Vagina (tissue), 2 donors: Measurements from ENCODE around the gene SYT1.

Experiments
- CTCF ChIP-seq, 3 experiments: fragments of 450-650 bp in 2 of 3; fragments of 200-600 bp in 1 of 3; sonication (generic) in 1 of 3; IDR thresholded peaks; one replicate each; pipeline ENCODE4 v1.5.1; 2017 to 2019; ENCODE audit warnings: antibody characterized with exemption in 3 of 3, mild to moderate bottlenecking in 2 of 3, moderate library complexity in 2 of 3
- POLR2A ChIP-seq, 2 donors: fragments of 450-650 bp; IDR thresholded peaks; one replicate each; pipeline ENCODE4 v1.6.1; 2017; ENCODE audit warnings: antibody characterized with exemption in 2 of 2, mild to moderate bottlenecking in 2 of 2, moderate library complexity in 2 of 2
- POLR2AphosphoS5 ChIP-seq, 2 donors: sonication (generic); formaldehyde crosslinking; IDR thresholded peaks; one replicate each; pipeline ENCODE4 v1.9.0; 2017; ENCODE audit warnings: antibody characterized with exemption in 2 of 2, mild to moderate bottlenecking in 2 of 2, low read depth in 1 of 2; ENCODE audit not compliant: insufficient read depth in 1 of 2

- no peak for TF ChIP-seq POLR2AphosphoS5 (IDR thresholded peaks at IDR 0.05; ENCODE audit: insufficient read depth in 1 of 2, low read depth in 1 of 2)
- TF ChIP-seq CTCF (IDR thresholded peaks at IDR 0.05): no peak
- TF ChIP-seq POLR2A (IDR thresholded peaks at IDR 0.05): no peak
Observed at GRCh38 chr12:79156846-79157463, 292.4 kb downstream of the SYT1 start.
